ENCODE measurements around the gene GJB1.
A peak's percentile ranks its signal among the peaks of the same experiment; 100 is the strongest.

The GJB1 gene

DNA sequence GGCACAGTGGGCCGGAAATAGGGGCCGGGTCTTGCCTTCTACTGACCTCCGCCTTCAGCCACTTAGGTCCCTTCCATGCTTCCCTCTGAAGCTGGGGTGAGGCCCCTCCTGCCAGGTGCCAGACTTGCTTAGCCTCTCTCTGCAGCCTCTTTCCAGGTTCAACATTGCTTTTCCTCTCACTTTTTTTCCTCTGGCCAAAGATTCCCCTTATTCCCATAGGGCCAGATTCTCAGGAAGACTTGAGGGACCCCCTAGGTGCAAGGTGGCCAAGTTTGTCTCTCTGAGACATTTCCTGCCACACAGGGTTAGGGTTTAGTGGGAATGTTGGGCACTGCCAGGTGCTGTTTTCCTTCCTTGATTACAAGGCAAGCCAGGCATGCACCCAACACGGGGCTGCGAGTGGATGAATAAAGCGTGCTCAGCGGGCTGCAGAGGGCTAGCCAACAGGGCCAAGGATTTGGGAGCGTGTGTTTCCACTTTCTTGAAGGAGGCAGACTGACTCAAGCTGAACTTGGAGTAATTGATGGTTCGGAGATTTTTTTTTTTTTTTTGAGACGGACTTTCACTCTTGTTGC is 7.6 kb upstream of the GJB1 start:
- no peak for DNase-seq (ENCODE audit: low spot score)

DNA sequence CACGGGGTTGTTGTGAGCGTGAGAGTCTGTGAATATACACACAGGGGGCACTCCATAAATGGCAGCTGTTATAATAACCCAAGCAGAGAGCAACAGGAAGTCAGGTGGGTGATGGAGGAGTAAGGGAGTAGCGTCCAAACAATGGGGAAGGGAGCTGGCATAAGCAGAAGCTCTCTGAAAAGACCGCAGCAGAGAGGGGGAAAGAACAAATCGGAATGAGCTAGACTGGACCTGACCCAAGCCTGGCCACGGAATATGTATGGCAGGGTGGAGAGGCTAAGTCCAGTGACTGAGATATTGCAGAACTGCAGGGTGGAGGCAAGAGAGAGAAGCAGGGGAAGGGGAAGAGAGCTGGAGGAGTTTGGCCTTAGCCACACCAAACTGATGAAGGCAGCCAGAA is 6.5 kb upstream of the GJB1 start:
- DNase-seq (ENCODE audit: low spot score) = no peak

DNA sequence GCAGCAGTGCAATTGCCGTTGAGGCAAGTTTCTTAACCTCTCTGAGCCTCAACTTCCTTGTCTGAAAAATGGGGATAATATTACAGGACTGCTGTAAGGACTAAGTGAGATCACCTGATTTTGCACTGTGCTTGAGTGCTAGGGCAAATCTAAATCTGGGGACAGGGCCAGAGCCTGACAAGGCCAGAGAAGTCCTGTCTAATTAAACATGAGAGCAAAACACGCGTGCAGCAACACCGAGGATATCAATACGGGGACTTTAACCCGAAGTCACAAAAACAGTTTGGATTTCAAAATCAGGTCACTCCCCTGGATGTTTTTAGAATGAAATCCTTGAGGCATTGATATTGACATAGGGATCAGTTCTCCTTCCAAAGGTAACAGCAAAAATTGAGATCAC is 5.7 kb upstream of the GJB1 start:
- no peak for DNase-seq (ENCODE audit: low spot score)

DNA sequence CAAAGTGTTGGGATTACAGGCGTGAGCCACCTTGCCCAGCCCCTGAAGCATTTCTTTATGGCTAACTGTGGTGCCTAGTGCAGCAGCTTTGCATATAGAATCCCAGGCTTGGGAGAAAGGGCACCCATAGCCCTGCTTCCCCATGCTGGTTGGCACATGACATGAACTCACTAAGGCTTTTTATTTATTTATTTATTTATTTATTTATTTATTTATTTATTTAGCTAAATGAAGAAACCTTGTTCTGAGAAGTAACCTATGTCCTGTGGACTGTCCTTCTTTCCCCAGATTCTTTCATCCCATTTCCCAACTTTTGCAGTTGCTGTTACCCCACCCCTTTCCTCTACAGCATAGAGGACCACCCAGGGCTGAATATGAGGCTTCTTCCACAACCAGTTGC is 1.9 kb upstream of the GJB1 start:
- DNase-seq (ENCODE audit: low spot score) = no peak

DNA sequence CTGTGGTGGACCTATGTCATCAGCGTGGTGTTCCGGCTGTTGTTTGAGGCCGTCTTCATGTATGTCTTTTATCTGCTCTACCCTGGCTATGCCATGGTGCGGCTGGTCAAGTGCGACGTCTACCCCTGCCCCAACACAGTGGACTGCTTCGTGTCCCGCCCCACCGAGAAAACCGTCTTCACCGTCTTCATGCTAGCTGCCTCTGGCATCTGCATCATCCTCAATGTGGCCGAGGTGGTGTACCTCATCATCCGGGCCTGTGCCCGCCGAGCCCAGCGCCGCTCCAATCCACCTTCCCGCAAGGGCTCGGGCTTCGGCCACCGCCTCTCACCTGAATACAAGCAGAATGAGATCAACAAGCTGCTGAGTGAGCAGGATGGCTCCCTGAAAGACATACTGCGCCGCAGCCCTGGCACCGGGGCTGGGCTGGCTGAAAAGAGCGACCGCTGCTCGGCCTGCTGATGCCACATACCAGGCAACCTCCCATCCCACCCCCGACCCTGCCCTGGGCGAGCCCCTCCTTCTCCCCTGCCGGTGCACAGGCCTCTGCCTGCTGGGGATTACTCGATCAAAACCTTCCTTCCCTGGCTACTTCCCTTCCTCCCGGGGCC is 1.2 kb downstream of the GJB1 start:
- DNase-seq (ENCODE audit: low spot score) = no peak

DNA sequence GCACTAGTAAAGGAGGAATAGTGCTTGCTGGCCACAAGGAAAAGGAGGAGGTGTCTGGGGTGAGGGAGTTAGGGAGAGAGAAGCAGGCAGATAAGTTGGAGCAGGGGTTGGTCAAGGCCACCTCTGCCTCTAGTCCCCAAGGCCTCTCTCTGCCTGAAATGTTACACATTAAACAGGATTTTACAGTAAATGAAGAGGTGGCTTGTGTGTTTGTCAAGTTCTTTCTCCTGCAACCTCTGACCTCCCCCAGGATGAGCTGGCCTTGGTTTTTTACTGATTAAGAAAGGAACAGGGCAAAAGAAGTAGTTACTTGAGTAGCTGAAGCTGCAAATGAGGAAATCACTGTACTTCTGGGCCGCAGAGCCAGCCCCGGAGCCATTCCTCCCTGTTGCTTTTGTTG is 2.0 kb downstream of the GJB1 start:
- DNase-seq (ENCODE audit: low spot score) = no peak

DNA sequence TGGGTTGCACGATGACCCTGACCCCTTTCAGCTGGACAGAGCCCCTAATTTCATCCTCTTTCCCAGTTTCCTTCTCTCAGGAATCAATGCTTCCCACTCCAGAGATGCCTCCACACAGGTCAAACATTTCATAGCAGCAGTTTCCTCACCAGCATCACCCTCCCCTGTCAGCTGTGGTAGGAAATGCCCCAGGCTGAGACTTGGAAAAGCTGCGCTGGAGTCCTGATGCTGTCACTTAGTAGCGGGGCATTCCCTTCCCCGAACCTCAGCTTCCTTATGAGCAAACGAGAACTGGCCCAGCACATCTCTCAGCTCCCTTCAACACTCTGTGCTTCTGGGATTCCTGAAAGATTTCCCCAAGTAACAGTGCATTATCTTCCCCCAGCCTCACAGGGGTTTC is 2.7 kb downstream of the GJB1 start:
- DNase-seq (ENCODE audit: low spot score) = no peak

DNA sequence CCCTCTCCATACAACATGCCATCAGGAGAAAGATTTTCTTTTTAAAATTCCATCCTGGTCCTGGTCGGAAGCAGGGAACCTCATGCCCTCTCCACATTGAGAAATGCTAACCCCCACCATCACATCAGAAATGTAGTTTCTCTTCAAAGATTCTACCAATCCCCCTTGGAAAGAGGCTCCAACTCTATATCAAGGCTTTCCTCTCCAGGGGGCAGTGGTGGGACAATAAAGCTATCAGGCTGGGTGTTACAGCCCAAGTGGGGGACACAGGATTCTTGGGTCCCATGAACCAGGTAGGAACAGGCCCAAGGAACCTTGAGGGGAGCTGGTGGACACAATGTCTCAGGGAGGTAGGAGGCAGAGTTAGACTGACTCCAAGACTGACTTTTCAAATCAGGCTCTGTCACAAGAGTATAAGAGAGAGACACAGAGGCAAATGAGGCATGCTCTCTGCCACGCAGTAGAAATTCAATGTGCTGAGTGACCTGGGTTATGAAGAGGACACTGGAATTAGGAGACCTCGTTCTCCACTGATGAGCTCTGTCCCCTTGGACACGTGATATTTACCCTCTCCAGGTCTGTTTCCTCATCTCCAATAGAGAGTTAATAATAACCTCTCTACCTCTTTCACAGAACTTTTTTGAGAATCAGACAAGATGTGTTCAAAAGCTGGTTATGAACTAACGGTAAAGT is 4.5 kb downstream of the GJB1 start:
- no peak for DNase-seq (ENCODE audit: low spot score)

DNA sequence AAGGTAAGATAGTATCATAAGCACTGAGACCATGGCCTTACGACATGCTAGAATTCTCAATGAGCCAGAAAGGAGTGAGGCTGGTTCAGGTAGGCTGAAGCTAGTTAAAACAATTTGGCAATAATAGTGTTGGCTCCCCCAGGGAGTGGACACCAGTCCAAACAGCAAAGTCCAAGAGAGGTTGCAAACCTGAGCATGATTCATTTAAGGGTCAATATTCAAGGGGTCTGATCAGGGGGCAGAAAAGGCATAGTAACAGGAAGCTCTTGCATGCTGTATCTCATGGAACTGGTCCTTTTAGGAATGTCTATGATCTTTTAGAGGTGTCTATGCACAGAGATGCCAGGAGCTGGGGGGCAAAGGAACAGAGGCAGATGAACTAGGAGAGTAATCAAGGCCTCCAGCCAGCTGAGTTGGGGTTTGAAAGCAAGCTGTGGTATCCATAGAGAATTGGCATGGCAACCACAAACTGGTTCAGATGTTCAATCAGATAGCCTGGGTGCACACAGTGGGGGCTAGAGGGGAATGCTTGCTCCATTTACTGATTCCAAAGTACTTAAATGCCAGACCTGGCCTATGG is 5.1 kb downstream of the GJB1 start:
- no peak for DNase-seq (ENCODE audit: low spot score)

DNA sequence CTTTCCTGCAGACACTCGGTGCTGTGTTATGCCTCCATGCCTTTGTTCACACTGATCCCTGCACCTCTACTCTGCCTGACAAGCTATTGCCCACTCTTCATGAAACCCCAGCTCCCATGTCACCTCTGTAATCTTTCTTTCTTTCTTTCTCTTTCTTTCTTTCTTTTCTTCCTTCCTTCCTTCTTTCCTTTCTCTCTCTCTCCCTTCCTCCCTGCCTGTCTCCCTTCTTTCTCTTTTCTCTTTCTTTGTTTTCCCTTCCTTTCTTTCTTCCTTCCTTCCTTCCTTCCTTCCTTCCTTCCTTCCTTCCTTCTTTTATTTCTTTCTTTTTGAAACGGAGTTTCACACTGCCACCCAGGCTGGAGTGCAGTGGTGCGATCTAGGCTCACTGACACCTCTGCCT is 12.5 kb downstream of the GJB1 start:
- no peak for DNase-seq (ENCODE audit: low spot score)

DNA sequence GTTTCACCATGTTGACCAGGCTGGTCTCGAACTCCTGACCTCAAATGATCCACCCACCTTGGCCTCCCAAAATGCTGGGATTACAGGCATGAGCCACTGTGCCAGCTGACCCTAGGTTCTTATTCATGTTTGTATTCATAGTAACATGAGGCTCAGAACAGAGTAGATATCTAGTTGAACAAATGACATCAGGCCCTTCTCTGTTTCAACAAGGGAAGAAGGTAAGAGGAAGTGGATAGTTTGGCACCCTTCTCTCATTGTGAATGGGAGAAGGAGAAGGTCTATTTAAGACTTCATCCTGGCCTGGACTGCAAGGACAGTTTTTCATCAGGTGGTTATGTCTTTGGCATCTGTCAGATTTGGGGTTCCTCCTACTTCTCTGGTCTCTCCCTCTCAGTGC is 13.8 kb downstream of the GJB1 start:
- no peak for DNase-seq (ENCODE audit: low spot score)

DNA sequence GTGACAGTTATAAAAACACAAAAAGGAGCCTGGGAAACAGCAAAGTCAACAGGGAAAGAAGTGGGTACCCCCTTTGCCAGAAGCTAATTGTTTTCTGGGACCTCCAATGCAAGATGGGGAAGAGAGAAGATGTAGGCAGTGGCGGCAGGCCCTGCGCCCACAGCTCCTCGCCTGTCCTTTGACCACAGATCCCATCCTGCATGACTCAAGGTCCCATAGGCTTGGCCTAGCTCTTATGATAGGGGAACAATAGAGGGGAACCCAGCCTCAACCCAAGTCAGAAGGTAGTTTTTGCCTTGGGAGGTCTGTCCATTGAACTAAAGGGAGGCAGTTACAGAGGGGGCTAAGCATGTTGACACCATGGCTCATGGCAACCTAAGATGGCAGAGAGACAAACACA is 16.8 kb downstream of the GJB1 start:
- no peak for DNase-seq (ENCODE audit: low spot score)

DNA sequence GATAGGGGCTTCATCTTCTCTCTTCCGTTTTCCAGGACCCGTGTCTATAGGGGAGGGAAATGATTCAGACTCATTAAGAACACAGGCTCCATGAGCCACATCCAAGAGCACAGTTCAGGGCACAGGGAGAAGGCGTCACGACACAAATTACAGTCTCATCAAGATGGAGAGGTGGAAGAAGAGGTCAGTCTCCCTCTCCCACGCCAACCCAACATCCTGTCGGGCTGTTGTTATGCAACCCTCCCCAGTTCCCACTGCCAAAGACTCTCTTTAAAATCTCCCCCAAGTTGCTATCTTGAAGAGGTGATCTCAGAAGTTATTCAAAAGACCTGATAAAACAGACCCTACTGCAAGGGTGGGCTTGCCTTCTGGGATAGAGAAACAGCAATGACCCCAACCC is 18.3 kb downstream of the GJB1 start:
- DNase-seq (ENCODE audit: low spot score) = no peak

DNA sequence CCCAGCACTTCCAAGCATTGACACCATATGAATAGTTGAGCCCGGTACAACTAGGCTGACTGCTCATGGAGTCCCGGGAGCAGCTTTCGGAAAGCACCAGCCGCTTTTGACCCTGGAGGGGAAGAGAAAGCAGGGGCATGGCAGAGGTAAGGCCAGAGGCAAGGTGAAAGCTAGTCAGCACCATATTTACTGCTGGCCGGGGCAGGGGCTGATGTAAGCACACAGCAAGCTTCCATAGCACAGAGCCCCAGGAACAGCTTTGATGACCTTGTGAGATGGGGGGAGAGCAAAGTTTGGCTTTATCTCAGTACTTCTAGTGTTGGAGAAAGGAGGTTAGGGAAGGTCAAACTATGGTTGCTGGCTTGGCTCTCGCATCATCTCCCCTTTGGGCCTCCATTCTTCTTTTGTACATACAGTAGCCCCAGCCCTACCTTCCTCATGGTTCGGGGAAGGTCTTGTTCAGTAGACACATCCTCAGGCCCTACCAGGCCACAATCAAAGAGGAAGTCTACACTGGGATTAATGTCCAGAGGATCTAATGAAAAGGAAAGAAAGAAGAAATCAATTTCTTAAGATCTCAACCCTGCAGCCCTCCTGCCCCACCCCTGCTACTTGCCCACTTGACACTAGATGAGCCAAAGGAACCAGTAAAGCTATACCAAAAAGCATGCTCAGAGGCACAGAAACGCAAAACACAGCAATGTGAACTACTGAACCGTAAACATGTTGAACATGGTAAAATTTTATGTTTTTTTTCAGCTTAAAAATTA is 21.5 kb downstream of the GJB1 start:
- no peak for DNase-seq (ENCODE audit: low spot score)

DNA sequence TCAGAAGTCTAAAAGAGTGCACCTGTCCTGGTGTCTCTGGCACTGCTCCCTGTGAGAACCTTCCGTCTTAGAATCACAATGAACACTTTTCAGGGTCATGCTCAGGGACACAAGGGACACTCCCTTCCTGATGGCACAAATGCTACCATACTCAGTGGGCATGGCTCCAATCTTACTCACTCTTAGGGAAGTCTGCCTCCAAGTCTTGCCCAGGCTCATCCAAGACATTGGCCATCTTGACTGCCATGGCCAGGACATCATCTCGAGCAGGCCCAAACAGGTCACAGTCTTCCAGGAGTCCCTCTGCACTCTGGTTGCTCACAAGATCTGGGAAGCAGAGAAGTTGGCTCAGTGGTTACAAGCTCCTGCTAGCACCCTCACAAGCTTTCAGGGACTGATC is 22.1 kb downstream of the GJB1 start:
- DNase-seq (ENCODE audit: low spot score) = no peak

DNA sequence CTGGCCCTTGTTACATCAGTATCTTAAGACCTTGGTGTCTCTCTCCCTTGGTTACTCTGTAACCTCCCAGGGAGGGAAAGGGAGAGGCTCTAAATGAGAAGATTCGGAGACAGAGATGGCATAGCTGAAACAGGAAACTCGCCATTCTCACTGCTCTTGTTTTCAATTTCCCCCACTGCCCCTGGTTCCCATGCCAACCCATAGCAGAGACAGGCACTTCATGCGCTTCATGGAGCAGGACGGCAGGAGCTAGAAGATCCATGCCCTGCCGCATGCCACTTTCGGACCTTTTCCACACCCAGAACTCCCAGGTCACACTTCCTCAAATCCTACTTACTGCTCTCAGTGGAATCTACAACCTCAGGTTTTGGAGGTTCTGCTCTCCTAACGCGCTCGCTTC is 27.8 kb downstream of the GJB1 start:
- no peak for DNase-seq (ENCODE audit: low spot score)

DNA sequence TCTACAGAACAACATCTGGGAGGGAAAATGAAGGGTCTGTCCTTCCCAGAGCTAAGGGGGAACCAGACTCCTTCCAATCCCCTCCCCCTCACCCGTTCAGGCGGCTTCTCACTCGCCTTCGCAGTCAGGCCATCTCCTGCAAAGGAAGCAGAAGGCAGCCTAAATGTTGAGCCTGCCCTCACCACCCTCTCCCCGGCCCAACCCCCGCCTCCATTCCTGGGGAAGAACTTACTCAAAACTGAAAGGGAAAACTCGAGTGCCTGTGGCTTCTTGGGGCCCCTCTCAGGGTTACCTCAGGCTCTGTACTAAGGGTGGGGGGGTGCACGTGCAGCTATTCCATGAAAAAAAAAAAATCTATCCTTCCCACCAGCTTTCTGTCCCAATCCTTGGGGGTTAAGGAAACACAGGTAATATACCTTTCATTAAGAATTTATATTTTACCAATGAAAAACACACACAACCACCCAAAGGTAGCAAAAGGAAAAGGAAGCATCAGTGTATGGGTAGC is 28.5 kb downstream of the GJB1 start:
- DNase-seq (ENCODE audit: low spot score) = no peak

DNA sequence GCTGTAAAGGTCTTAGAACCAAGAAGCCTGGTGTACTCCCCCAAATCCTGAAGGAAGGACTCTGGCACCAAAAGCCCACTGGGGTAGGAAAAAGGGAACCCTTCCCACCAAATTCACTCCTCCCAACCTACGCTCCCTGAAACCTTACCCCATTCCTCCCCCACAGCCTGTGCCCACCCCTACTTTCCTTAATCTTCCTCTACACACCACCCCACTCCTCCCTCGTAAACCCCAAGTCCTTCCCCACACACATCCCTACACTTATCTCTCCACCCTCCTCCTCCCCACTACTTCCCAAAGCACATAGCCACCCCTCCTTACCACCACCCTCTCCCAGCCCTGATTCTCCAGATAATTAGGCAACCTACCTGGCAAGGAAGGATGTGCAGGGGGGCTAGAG is 29.2 kb downstream of the GJB1 start:
- no peak for DNase-seq (ENCODE audit: low spot score)

DNA sequence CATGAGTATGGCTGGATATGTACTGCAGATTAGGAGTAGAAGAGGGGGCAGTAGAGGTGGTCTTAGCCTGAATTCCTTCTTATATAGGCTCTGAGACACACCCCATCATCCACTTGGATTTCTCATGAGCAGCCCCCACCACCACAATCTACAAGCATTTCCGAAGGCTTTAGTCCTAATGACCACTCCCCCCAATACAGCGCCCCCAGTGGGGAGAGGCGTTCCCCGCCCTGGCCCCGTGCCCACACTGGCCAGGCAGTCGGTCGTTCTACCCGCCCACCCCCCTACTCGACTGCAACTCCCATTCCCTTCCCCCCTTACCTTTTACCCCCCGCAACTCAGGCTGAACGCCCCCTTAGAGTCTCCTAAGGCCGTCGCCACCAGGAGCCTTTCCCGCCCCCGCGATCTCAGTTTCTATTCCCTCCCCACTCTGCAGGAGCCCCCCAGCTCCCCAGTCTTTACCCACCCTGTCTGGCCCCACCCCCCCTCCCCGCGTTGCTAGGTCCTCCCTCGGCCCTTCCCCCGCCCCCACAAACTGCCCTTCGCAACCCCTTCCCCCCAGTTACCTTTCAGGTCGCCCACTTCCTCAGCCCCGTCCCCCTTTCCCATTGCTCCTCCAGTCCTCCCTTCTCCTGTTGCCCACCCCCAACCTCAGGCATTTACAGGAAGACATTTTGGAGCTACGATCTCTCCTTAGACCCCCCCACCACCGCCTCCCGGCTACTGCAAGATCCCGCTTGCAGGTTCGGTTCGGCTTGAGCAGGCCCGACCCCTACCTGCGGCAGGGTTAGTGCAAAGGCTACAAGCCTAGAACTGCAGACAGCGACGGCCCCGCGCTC is 30.4 kb downstream of the GJB1 start:
- peak; percentile 72 for DNase-seq (ENCODE audit: low spot score)

DNA sequence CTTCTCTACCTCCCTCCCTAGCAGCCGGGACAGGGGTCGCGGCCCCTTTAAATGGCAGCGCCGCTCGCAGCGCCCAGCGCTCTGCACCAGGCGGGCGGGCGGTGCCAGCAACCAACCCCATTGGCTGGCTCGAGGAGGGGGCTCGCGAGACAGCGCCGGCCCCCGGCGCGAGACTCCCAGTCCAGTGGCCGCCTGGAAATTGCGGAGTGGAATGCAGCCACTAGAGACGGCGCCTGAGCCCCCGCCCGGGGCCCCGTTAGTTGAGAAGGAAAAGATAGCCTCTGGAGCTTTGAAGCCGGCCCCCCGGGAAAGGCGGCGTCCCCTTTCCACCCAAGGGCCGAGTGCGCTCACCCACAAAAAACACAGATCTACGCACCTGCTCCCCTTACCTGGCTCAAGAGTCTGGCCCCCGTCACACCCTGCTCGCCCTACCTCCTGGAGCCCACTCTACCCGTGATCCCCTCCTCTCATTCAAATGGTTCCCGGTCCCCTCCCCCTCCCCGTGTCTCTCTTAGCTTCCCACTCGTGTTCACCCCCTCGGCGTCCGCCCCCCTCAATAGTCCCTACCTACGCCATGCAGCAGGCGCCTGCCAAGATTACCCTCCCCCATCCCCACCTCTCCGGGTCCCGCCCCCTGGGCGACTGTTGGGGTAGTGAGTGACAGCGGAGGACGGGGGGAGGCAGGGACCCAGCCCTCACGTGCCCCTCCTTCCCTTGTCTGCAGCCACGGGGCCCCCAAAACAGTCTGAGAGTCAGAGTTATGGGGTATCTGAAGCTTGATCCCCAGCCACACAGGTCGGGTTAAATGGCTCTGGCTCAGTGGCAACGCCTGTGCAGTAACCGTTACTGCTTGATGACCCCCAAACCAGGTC is 31.3 kb downstream of the GJB1 start, which contains the start of gene ZMYM3:
Gene ZMYM3 (minus strand): TSS at position 49 of the 872 bp plus-strand sequence. CDS start 885 bp downstream, outside the sequence.
- DNase-seq (ENCODE audit: low spot score) = peak; percentile 96

DNA sequence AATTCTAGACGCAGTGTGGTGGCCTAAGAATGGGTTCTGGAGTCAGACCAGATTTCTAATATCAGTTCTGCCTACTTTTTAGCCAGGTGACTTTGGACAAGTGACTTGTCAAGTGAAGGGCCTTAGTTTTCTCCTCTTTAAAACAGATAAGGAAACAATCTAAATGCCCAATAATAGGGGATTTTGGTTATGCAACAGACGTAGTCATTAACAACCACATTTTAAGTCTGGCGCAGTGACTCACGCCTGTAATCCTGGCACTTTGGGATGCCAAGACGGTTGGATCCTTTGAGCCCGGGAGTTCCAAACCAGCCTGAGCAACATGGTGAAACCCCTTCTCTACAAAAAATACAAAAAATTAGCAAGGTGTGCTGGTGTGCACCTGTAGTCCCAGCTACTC is 33.0 kb downstream of the GJB1 start:
- no peak for DNase-seq (ENCODE audit: low spot score)

Measured in GM03348 (cell line).